ENCODE data around the gene PTDSS2.
A peak's percentile ranks its signal among the peaks of the same experiment; 100 is the strongest.

PTDSS2 gene

DNA sequence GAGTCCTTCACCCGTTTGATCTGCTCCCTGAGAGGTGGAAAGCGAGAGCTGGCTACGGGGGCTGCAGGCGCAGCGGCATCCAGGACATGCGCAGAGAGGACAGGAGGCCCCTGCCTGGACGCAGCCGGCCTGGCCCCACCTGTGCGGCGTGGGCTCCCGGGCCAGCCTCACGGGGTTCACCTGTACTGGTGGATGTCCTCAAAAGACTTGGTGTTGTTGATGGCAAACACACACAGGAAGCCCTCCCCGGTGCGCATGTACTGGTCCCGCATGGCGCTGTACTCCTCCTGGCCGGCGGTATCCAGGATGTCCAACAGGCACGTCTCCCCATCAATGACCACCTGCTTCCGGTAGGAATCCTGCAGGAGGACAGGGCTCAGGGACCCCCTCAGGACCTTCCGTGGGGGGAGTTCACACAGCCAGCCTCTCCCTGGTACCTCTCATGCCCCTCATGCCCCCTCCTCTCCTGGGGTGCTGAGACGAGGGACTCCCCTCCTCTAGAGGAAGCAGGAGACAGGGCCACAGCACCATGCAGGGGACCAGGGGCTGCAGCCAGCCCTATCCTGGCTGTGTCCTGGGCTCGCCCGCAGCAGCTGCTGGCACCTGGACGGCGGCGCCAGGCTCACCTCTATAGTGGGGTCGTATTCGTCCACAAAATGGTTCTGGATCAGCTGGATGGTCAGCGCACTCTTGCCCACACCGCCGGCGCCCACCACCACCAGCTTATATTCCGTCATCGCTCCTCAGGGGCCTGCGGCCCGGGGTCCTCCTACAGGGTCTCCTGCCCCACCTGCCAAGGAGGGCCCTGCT is 83.7 kb downstream of the PTDSS2 start:
- no peak for DNase-seq

DNA sequence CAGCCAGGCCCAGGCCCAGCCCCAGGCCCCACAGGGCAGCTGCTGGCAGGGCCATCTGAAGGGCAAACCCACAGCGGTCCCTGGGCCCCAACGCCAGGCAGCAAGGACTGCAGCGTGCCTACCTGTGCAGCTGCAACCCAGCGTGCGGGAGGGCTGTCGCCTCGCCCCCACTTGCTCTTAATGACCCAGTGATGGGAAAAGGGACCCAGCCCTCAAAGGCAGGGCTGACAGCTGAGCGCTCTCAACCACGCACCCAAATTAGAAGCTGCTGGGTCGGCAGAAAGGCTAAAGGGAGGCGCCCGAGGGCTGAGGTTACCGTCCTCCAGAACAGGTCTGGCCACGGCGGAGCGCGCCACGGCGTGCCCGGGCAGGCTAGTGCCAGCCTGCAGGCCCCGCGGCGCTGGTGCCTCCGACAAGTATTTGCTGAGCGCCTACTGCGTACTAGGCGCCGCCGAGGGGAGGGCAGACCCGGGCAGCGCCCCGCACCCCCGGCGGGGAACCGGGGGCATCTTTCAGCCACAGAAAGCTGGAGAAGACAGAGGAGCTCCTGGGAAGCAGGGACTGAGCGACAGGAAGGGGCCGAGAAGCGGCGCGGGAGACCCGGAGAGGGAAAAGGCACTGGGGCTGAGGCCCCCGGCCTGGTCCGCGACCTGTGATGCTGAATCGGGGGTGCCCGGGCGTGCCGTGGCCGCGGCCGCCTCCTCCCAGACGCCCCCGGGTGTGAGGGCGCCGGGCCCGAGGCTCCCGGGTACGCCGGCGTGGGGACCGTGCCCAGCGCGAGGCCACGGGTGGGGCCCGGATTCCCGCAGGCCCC is 84.5 kb downstream of the PTDSS2 start:
- no peak for DNase-seq

DNA sequence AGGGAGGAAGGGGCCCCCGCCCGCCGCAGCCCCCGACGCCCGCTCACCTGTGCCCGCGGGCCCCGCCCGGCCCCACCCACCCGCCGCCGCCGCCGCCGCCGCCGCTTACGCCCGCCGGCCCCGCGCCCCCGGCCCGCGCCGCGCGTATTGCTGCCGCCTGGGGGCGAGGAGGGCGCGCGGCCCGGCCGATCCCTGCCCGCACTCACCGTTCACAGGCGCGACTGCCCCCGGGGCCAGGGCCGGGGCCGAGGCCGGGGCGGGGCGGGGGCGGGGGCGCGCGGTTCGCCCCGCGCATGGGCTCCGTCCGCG is 85.1 kb downstream of the PTDSS2 start:
- no peak for DNase-seq

DNA sequence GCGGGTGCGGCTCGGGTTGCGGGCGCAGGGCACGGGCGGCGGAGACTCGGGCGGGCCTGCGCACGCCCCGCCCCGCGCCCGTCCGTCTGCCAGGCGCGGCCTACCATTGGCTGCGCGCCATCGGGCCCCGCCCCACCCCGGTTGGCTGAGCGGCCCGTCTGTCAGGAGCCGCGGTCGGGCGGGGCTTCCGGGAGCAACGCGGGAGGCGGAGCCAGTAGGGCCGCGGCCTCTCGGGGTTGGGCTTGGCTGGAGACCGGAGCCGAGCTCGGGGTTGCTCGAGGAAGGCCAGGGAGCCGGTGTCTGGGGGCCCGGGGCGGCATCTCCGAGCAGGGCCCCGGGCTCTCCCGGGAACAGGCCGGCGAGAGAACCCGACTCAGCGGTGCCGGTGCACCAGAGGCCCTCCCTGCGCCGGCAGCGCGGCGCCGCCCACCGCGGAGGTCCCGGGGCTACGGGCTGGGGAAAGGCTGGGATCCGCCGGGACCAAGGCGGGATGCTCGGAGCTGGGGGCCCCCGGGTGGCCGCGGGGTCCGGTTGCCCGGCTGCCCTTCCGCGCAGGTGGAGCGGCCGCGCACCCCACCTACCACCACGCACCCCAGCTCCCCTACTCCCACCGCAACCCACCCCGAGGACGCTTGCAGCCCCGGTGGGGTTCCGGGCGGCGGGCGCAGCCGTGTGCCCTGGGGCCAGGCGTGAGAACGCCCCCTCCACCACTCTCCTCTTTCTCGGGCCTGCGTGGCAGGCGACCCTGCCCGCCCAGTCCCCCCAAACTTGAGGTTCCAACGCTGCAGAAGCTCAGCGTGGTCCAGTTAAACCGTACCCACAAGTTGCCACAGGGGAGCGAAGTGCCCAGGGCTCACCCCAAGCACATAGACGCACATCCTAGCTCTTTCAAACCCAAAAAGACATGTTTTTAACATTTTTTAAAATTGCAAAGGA is 85.7 kb downstream of the PTDSS2 start, which contains the start of gene HRAS:
Gene HRAS (minus strand): TSS at position 58 of the 936 bp plus-strand sequence.
- DNase-seq, result peak; percentile 86

DNA sequence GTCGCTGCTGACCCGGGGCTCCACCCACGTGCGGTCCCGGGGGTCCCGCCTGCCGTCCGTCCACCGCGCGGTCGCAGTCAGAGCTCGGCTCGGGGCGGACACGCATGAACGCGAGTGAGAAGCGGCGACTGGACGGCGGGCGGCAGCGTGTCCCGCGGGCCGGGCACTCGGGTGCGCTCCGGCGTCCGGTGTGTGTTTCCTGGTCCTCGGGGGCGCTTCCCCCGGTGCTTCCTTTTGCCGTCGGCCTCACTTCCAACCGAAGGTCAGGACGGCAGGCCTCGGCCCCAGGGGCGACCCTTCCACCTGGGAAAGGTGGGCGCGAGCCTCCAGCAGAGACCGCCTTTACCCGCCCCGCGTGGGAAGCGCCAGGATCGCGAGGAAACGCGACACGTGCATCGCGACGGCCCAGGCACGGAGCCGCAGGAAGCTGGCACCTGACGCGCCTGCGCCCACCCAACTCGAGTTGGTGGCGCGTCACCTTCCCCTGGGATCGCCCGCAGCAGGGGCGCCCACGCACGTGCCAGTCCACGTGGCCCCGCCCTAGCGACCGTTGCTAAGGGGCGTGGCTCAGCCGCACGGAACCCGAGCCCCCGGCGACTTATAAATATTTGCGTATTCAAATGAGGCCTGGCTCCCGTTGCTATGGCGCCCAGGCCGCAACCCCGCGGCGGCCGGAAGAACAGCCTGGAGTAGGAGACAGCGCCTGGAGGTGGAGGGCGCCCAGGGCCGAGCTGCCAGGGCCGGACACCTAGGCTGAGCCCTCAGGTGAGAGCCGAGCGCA is 87.0 kb downstream of the PTDSS2 start, which contains the start of gene LRRC56:
Gene LRRC56 (plus strand): TSS at position 687 of the 781 bp plus-strand sequence. CDS start 3,158 bp downstream, outside the sequence.
- peak; percentile 83 for DNase-seq

DNA sequence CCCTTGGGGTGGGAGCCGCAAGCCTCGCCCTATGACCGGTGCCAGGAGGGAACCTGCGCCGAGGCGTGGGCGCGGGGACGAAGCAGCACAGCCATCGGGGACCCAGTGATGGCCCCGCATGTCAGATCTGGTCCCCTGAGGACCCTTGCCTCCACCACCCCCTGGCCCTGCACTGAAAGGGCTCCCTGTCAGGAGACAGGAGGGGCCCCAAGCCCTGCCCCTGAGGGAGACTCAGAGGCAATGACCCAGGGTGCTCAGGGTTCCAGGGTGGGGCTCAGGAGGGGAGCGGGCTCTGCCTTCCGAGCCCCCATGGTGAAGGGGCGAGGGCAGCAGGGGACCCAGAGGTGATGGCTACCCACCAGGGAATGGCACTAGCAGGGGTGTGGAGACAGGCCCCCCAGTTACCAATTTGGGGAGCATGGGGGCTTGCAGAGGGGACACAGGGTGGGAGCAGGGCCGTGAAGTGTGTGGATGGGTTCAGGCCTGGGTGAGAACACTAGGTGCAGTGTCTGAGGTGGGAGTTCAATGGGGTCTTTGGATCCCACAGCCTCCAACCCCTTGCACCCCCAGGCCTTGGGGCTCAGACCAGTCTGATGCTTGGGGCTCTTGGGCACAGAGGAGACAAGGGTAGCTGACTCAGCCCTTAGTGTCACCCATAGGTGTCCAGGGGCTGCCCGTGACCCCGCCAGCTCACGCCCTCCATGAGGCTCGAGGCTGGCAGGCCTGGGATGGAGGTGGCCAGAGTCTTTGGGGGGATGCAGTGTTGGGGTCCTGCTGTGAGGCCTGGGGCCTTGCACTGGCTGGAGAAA is 87.7 kb downstream of the PTDSS2 start:
- DNase-seq, result no peak

DNA sequence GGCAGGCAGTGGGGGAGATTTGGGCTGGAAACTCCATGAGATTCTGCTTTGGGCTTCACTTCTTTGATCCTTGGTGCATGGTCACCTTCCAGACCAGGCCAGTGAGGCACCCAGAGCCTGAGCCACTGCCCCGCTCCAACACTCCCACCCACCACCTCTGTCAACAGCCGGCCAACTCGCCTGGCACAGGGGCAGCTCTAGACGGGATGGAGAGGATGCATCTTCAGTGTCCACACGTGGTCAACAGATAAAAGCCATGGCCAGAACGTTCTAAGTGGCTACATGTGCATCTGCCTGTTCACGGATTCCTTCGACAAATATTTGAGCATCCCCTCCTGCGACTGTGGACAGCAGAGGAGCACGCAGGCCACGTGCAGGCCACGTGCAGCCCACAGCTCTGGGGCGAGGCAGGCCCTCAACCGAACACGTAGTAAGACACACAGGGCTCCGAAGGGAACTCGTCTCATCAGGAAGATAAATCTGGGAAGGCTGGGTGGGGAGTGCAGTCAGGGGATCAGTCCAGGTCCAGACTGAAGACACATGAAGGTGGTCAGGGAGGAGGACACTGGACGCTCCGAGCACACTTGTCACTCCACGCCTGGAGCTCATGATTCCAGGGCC is 88.5 kb downstream of the PTDSS2 start:
- no peak for DNase-seq

DNA sequence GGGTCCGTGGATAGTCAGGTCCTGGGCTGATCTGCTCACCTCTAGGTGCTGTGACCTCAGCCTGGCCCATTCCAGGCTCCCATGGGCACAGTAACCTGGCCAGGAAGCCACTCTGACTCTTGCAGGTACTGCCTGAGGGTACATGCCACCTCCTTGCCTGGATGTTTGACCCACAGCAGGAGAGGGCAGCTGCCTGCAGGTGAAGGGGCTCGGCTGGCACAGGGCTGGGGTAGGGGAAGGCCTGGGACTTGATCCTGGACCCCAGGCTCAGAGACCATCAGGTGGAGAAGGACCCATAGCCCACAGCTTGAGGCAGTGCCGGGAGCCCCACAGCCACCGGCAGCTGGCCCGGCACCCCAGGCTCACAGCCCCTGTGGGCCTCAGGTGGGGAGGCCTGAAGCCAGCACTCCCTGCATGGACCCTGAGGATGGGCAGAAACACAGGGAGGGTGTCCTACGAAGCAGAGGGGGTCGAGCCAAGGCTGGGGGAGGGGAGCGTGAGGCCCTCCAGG is 89.9 kb downstream of the PTDSS2 start:
- no peak for DNase-seq
